Testis (tissue), 3 donors: ENCODE measurements around the gene ENPP7. TPM values are rescaled to one million over a fixed set of nuclear protein-coding genes. Genes with fewer than 3 reads are reported as not detected.

Experiments used
- DNase-seq: peaks from one replicate; pipeline ENCODE4 v3.0.0-alpha.2; 2019
- H3K27ac ChIP-seq, 2 donors: fragments of 200-600 bp; sonication (generic); one replicate each; pipeline ENCODE4 v1.5.1; 2019
- H3K27me3 ChIP-seq: fragments of 200-600 bp; sonication (generic); one replicate; pipeline ENCODE4 v1.5.1; 2019
- H3K36me3 ChIP-seq: fragments of 200-600 bp; sonication (generic); one replicate; pipeline ENCODE4 v1.5.1; 2017; ENCODE audit warnings: low read depth; ENCODE audit errors: missing control alignments
- H3K4me1 ChIP-seq: fragments of 200-600 bp; sonication (generic); one replicate; pipeline ENCODE4 v1.5.1; 2019
- H3K4me3 ChIP-seq, 2 donors: fragments of 200-600 bp; sonication (generic); one replicate each; pipeline ENCODE4 v1.5.1; 2017 to 2019
- H3K9me3 ChIP-seq: fragments of 200-600 bp; sonication (generic); one replicate; pipeline ENCODE4 v1.5.1; 2017
- POLR2A ChIP-seq: fragments of 450-650 bp; IDR thresholded peaks from one replicate; pipeline ENCODE4 v1.6.1; 2017; ENCODE audit warnings: antibody characterized with exemption, mild to moderate bottlenecking, moderate library complexity
- WGBS, 2 donors: methylation state at CpG; one replicate each; pipeline ENCODE4 v1.1.5; 2018; 5-methylcytosine and 5-hydroxymethylcytosine counted together
- intact Hi-C: fragments of 100-400 bp; cut with DNase I; formaldehyde crosslinking; loops from one replicate; pipeline ENCODE4 v1.15.1; 2023; ENCODE audit warnings: low total_unique reads
- polyA plus RNA-seq: library from polyadenylated mRNA; stranded (reverse); fragments of 350-450 nt; fragmentation: Illumina TruSeq; extraction: RNeasy Lipid Tissue Mini Kit (QIAGEN cat#74804); gene quantifications from one replicate; pipeline ENCODE4 v1.2.3, GENCODE V29; 2014; ENCODE audit warnings: low read depth, low replicate concordance; ENCODE audit not compliant: insufficient read depth
- total RNA-seq, 2 donors: library from RNA; depleted of rRNA; stranded (reverse); fragments of >200 nt; gene quantifications; one replicate each; pipeline ENCODE4 v1.2.3, GENCODE V29; 2016
- TF ChIP-seq, protein P1 (sequence below), 3 experiments: fragments of 450-650 bp in 2 of 3; fragments of 200-600 bp in 1 of 3; sonication (generic) in 1 of 3; IDR thresholded peaks; one replicate each; pipeline ENCODE4 v1.5.1; 2016 to 2019; ENCODE audit warnings: antibody characterized with exemption in 3 of 3, mild to moderate bottlenecking in 2 of 3, moderate library complexity in 1 of 3

The ENPP7 gene
- total and polyA plus RNA-seq, 3 donors from 2014 or later = 0.12 to 0.24 TPM; not detected in 1

DNA sequence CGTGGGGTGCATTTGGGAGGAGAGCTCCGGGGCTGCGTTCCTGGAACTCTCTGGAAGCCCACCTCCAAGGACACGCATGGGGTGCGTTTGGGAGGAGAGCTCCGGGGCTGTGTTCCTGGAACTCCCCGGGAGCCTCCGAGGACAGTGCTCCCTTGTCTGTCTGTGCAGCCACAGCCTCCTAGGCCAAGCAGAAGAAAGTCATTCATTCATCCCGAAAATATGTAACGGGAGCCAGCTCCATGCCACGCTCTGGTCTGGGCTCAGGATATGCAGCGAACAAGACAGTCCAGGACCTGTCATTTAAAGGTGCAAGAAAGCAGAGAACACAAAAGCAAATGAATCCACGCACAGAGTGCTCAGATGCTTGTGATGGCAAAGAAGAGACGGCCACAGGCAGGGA lies 7.9 kb downstream of the ENPP7 start:
- Histone ChIP-seq H3K36me3 (no peaks in the 10 kb centered on the region), H3K27me3 (no peaks in the 10 kb centered on the region), H3K4me1 (peaks cover 3% of the 10 kb centered on the region), H3K9me3 (no peaks in the 10 kb centered on the region), H3K27ac (no peak overlapping the region), H3K4me3 (no peak overlapping the region)
- DNase-seq = no peak
- 70 to 75% methylated on average over 14 of the region's 14 CpGs for WGBS, 2 donors
- TF ChIP-seq, protein P1, sequence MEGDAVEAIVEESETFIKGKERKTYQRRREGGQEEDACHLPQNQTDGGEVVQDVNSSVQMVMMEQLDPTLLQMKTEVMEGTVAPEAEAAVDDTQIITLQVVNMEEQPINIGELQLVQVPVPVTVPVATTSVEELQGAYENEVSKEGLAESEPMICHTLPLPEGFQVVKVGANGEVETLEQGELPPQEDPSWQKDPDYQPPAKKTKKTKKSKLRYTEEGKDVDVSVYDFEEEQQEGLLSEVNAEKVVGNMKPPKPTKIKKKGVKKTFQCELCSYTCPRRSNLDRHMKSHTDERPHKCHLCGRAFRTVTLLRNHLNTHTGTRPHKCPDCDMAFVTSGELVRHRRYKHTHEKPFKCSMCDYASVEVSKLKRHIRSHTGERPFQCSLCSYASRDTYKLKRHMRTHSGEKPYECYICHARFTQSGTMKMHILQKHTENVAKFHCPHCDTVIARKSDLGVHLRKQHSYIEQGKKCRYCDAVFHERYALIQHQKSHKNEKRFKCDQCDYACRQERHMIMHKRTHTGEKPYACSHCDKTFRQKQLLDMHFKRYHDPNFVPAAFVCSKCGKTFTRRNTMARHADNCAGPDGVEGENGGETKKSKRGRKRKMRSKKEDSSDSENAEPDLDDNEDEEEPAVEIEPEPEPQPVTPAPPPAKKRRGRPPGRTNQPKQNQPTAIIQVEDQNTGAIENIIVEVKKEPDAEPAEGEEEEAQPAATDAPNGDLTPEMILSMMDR (IDR thresholded peaks at IDR 0.05) = no peak
- no peak for TF ChIP-seq POLR2A
- intact Hi-C loops = no loop called here

DNA sequence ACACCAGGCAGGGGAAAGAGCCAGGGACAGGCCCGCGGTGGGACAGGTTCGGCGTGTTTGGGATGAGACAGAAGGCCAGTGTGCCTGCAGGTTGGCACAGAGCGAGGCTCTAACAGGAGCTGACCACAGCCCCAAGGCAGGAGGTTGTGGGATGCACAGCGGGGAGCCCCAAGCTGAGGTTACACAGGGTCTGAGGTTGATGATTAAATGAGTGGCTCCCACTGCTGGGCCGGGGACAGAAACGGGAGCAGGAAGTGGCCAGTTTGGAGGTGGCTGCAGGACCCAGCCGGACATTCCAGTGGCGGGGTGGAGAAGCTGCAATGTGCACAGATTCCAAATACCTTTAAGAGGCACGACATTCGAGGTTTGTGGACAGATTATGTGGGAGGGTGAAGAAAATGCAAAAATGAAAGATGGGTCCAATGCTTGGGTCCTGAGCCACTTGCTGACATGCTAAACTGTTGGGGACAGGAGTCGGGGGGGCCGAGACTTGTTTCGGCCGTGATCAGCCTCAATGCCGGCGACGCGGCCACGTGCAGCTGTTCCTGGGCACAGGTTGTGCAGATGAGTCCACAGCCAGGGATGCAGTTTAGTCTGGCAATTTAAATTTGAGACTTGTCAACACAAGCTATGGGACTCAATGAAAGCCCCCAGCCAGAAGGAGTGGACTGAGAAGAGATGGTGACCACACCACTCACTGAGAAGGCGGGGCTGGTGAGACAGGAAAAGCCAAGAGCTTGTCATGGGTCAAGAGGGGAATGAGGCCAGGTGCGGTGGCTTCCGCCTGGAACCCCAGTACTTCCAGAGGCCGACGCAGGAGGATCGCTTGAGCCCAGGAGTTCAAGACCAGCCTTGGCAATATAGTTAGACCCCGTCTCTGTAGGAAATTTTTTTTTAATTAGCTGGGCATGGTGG lies 8.7 kb downstream of the ENPP7 start:
- H3K27ac ChIP-seq = no peak overlapping the region
- TF ChIP-seq, protein P1 (IDR thresholded peaks at IDR 0.05) = no peak
- TF ChIP-seq POLR2A = no peak
- no peak overlapping the region for H3K4me3 ChIP-seq
- intact Hi-C loops = no loop called here
- no peaks in the 10 kb centered on the region for H3K27me3 ChIP-seq
- DNase-seq = no peak
- peaks cover 3% of the 10 kb centered on the region for H3K4me1 ChIP-seq
- no peaks in the 10 kb centered on the region for H3K36me3 ChIP-seq
- 90% methylated on average over 28 of the region's 28 CpGs for WGBS, 2 donors
- H3K9me3 ChIP-seq = no peaks in the 10 kb centered on the region

DNA sequence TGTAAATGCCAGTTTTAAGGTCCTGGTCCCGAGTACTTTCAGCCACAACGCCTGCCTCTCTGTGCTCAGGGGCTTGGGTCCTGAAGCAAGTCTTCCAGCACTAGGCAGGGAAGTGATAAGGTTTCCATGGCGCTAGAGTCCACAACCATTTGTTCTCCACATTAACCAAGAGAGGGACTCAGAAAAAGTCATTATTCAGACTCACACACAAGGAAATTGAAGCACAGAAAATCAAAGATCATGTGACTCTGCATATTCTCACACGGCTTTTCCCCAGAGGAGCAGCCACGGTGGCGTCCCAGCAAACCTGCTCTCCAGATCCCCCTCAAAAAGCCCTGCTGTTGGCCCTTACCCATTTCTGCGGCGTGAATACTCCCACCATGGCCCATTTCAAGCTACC lies 9.7 kb downstream of the ENPP7 start:
- H3K36me3 ChIP-seq = no peaks in the 10 kb centered on the region
- TF ChIP-seq POLR2A = no peak
- TF ChIP-seq, protein P1 (IDR thresholded peaks at IDR 0.05) = no peak
- WGBS, 2 donors = 61 to 64% methylated on average over 7 to 8 of the region's 8 CpGs
- peaks cover 3% of the 10 kb centered on the region for H3K4me1 ChIP-seq
- intact Hi-C loops = no loop called here
- no peak overlapping the region for H3K4me3 ChIP-seq
- H3K27me3 ChIP-seq = no peaks in the 10 kb centered on the region
- H3K27ac ChIP-seq = no peak overlapping the region
- DNase-seq = no peak
- no peaks in the 10 kb centered on the region for H3K9me3 ChIP-seq

DNA sequence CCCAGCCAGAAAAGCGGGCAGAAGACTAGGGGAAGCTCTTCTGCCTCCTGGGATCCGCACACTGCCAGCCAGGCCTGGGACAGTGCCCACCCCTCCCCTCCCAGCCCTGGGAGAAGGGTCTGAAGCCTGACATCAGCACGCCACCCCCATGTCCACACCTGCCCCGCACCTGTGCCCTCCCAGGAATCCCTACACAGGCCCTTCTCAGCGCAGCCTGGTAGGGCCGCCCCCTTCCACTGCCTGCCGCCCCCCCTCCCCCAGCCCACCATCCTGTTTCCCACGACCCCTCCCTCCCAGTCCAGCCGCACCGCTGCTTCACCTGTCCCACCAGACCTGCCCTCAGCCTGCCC lies 10.6 kb downstream of the ENPP7 start:
- Histone ChIP-seq H3K9me3 (no peaks in the 10 kb centered on the region), H3K4me3 (peak overlapping the region; percentile 34 to 42), H3K4me1 (peaks cover 3% of the 10 kb centered on the region), H3K27ac (no peak overlapping the region), H3K27me3 (no peaks in the 10 kb centered on the region), H3K36me3 (no peaks in the 10 kb centered on the region)
- WGBS, 2 donors = 37 to 69% methylated on average over 2 to 9 of the region's 10 CpGs
- intact Hi-C loops = no loop called here
- no peak for TF ChIP-seq POLR2A
- TF ChIP-seq, protein P1 (IDR thresholded peaks at IDR 0.05) = no peak
- DNase-seq = no peak
